Metanephros (tissue), 1 donor: Measurements from ENCODE around the gene NAXE. TPM values are rescaled to one million over a fixed set of nuclear protein-coding genes. Genes with fewer than 3 reads are reported as not detected.

Experiments
- total RNA-seq: library from RNA; depleted of rRNA; stranded (reverse); fragments of >200 nt; gene quantifications from one replicate; pipeline ENCODE4 v1.2.3, GENCODE V29; 2014

Gene NAXE
- total RNA-seq, result 53.7 TPM

GRCh38 chr1:156591432-156592157, at the start of gene NAXE:
NAXE (plus strand) TSS chr1:156591776; CDS start chr1:156591805, 29 bp downstream.

GRCh38 chr1:156571919-156572662, 19.5 kb upstream of the NAXE start, which contains the start of gene IQGAP3:
IQGAP3 (minus strand) TSS chr1:156572565; CDS start chr1:156572529, 36 bp downstream.

GRCh38 chr1:156579472-156579871, 12.1 kb upstream of the NAXE start, which contains the start of gene TTC24:
TTC24 (plus strand) TSS chr1:156579723; CDS start chr1:156581365, 1,642 bp downstream.

GRCh38 chr1:156601122-156601830, 9.7 kb downstream of the NAXE start, which contains the start of gene GPATCH4:
GPATCH4 (minus strand) TSS chr1:156601479.

GRCh38 chr1:156618853-156619581, 27.4 kb downstream of the NAXE start, which contains the start of gene HAPLN2:
HAPLN2 (plus strand) TSS chr1:156619415; CDS start chr1:156623491, 4,076 bp downstream.

GRCh38 chr1:156641761-156642264, 50.2 kb downstream of the NAXE start, which contains the start of gene BCAN:
BCAN (plus strand) TSS chr1:156642117; CDS start chr1:156646055, 3,938 bp downstream.

Other genes with a start within 250 kb of the NAXE start
- 7.6 TPM for gene RHBG, start 222.6 kb upstream of the NAXE start, total RNA-seq
- gene MEF2D, start 91.0 kb upstream of the NAXE start, total RNA-seq, result 31.0 TPM
- 11.3 TPM for gene IQGAP3, start 19.2 kb upstream of the NAXE start, total RNA-seq
- gene TTC24, start 12.1 kb upstream of the NAXE start, total RNA-seq, result 0.58 TPM
- gene GPATCH4, start 9.7 kb downstream of the NAXE start, total RNA-seq, result 9.6 TPM
- 0.29 TPM for gene HAPLN2, start 27.6 kb downstream of the NAXE start, total RNA-seq
- 0.18 TPM for gene BCAN, start 50.3 kb downstream of the NAXE start, total RNA-seq
- 62.2 TPM for gene NES, start 85.6 kb downstream of the NAXE start, total RNA-seq
- gene CRABP2, start 113.8 kb downstream of the NAXE start, total RNA-seq, result 17.1 TPM
- gene METTL25B, start 136.7 kb downstream of the NAXE start, total RNA-seq, result 22.9 TPM
- gene ISG20L2, start 137.0 kb downstream of the NAXE start, total RNA-seq, result 13.3 TPM
- gene MRPL24, start 149.3 kb downstream of the NAXE start, total RNA-seq, result 40.3 TPM
- gene HDGF, start 159.9 kb downstream of the NAXE start, total RNA-seq, result 107 TPM
- gene PRCC, start 175.8 kb downstream of the NAXE start, total RNA-seq, result 33.2 TPM
- 0.64 TPM for gene SH2D2A, start 225.1 kb downstream of the NAXE start, total RNA-seq